Stimulated activated CD8-positive, alpha-beta memory T cell treated with anti-CD3 and anti-CD28 coated beads, Interleukin-12 subunit alpha, Interleukin-12 subunit beta, amount 100 ng/mL, for 24 hours (primary cell): ENCODE results near the gene NDUFAF7.
A peak's percentile ranks its signal among the peaks of the same experiment; 100 is the strongest.
"Not testable (repeated sequence)": the region's sequence is repeated elsewhere in the genome, so short reads cannot be mapped to it uniquely, and the experiment has no call there.

ENCODE experiments used
- DNase-seq: peaks from one replicate; pipeline ENCODE4 v3.0.0-alpha.2; 2020; ENCODE audit errors: extremely low read depth

The NDUFAF7 gene

GRCh38 chr2:37231241-37232130, at the start of gene NDUFAF7, which contains the start of gene CEBPZ:
NDUFAF7 (plus strand) TSS chr2:37231658; CDS start chr2:37231706, 48 bp downstream.
CEBPZ (minus strand) TSS chr2:37231596; CDS start chr2:37231567, 29 bp downstream.
- peak; percentile 77 for DNase-seq

- no peak for DNase-seq
Observed at GRCh38 chr2:37181726-37182684, 49.5 kb upstream of the NDUFAF7 start.

- no peak for DNase-seq
Observed at GRCh38 chr2:37188570-37188969, 42.9 kb upstream of the NDUFAF7 start, which contains the start of gene SULT6B1. SULT6B1 (minus strand) TSS chr2:37188670; CDS start chr2:37188640, 30 bp downstream.

- DNase-seq: no peak
Observed at GRCh38 chr2:37189452-37190153, 41.9 kb upstream of the NDUFAF7 start.

- no peak for DNase-seq
Observed at GRCh38 chr2:37190290-37190689, 41.2 kb upstream of the NDUFAF7 start.

- DNase-seq: no peak
Observed at GRCh38 chr2:37191253-37191652, 40.2 kb upstream of the NDUFAF7 start.

- DNase-seq: no peak
Observed at GRCh38 chr2:37191747-37192146, 39.7 kb upstream of the NDUFAF7 start.

- DNase-seq: no peak
Observed at GRCh38 chr2:37192551-37192950, 38.9 kb upstream of the NDUFAF7 start.

- not testable (repeated sequence) for DNase-seq
Observed at GRCh38 chr2:37195862-37196319, 35.6 kb upstream of the NDUFAF7 start.

- DNase-seq: peak; percentile 74
Observed at GRCh38 chr2:37196320-37197195, 34.9 kb upstream of the NDUFAF7 start, which contains the start of gene CEBPZOS. CEBPZOS (plus strand) TSS chr2:37196496; CDS start chr2:37199705, 3,209 bp downstream.

GRCh38 chr2:37198681-37199065, 32.8 kb upstream of the NDUFAF7 start:
- DNase-seq: no peak

GRCh38 chr2:37201208-37201607, 30.2 kb upstream of the NDUFAF7 start:
- DNase-seq: no peak

- DNase-seq: peak; percentile 11
Observed at GRCh38 chr2:37201766-37202165, 29.7 kb upstream of the NDUFAF7 start.

- DNase-seq: no peak
Observed at GRCh38 chr2:37203708-37204107, 27.8 kb upstream of the NDUFAF7 start.

- not testable (repeated sequence) for DNase-seq
Observed at GRCh38 chr2:37205071-37205661, 26.3 kb upstream of the NDUFAF7 start.

- DNase-seq: no peak
Observed at GRCh38 chr2:37205689-37206341, 25.6 kb upstream of the NDUFAF7 start.

GRCh38 chr2:37206760-37207159, 24.7 kb upstream of the NDUFAF7 start:
- not testable (repeated sequence) for DNase-seq

GRCh38 chr2:37211212-37211611, 20.2 kb upstream of the NDUFAF7 start:
- DNase-seq: no peak

GRCh38 chr2:37211939-37212338, 19.5 kb upstream of the NDUFAF7 start:
- no peak for DNase-seq
